ENCODE data around the gene OR7G2.

DNA sequence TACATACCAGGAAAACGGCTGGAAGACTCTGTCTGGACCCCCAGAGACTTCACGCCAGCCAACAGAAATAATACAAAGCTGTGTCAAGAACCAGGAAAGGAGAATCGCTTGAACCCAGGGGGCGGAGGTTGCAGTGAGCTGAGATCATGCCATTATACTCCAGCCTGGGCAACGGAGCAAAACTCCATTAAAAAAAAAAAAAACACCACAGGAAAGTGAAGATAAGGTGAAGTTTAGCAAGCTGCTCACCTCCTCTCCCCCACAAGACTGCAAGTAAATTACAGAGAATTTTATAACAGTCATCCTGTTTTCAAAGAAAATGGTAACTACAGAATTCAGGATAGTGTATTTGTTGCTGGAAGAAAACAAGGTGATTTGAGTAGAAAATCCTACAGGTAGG lies 9.3 kb upstream of the OR7G2 start:
- TF ChIP-seq, protein P1, sequence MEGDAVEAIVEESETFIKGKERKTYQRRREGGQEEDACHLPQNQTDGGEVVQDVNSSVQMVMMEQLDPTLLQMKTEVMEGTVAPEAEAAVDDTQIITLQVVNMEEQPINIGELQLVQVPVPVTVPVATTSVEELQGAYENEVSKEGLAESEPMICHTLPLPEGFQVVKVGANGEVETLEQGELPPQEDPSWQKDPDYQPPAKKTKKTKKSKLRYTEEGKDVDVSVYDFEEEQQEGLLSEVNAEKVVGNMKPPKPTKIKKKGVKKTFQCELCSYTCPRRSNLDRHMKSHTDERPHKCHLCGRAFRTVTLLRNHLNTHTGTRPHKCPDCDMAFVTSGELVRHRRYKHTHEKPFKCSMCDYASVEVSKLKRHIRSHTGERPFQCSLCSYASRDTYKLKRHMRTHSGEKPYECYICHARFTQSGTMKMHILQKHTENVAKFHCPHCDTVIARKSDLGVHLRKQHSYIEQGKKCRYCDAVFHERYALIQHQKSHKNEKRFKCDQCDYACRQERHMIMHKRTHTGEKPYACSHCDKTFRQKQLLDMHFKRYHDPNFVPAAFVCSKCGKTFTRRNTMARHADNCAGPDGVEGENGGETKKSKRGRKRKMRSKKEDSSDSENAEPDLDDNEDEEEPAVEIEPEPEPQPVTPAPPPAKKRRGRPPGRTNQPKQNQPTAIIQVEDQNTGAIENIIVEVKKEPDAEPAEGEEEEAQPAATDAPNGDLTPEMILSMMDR (IDR thresholded peaks at IDR 0.05; ENCODE audit: insufficient read depth, low read depth, low read length): no peak
- TF ChIP-seq EZH2 (IDR thresholded peaks at IDR 0.05; ENCODE audit: insufficient read depth, low read length): no peak

Data from astrocyte (in vitro differentiated cells and primary cell).